GM18499 (cell line): ENCODE measurements around the gene MIB2.

Experiments
- ATAC-seq: cut with Tn5 transposase; IDR thresholded peaks from one replicate; pipeline ENCODE4 v1.9.1; 2021; ENCODE audit warnings: moderate number of reproducible peaks; ENCODE audit not compliant: insufficient read depth, unreplicated experiment

The MIB2 gene

DNA sequence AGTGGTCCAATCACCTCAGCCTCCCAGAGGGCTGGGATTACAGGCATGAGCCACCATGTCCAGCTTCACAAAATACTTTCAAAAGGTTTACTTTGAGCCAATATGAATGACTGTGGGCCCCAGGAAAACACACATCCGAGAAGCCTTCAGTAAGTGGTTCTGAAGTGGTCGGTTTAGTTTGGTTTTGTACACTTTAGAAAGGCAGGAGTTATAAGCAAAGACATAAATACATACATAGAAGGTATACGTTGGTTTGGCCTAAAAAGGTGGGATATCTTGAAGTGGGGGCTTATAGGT, 3.2 kb upstream of the MIB2 start:
- no peak for ATAC-seq

DNA sequence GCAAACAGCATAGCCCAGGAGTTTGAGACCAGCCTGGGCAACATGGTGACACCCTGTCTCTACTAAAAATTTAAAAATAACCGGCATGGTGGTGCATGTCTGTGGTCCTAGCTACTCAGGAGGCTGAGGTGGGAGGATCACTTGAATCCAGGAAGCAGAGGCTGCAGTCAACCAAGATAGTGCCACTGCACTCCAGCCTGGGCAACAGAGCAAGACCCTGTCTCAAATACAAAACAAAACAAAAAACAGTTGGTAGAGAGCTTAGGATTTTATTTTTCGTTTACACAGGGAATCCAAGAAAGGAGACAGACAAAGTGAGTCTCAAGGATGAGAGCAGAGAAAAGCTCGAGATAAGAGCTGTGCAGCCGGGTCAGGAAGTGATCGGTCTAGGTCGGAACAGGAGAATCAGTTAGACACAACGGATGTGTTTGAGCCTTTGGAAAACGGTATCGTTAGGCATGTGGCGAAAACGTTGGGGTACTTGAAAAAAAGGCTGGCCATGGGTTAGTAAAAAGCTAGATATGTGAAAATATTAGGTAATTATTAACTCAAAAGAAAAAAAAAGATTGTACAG, 1.7 kb upstream of the MIB2 start:
- ATAC-seq, result no peak

DNA sequence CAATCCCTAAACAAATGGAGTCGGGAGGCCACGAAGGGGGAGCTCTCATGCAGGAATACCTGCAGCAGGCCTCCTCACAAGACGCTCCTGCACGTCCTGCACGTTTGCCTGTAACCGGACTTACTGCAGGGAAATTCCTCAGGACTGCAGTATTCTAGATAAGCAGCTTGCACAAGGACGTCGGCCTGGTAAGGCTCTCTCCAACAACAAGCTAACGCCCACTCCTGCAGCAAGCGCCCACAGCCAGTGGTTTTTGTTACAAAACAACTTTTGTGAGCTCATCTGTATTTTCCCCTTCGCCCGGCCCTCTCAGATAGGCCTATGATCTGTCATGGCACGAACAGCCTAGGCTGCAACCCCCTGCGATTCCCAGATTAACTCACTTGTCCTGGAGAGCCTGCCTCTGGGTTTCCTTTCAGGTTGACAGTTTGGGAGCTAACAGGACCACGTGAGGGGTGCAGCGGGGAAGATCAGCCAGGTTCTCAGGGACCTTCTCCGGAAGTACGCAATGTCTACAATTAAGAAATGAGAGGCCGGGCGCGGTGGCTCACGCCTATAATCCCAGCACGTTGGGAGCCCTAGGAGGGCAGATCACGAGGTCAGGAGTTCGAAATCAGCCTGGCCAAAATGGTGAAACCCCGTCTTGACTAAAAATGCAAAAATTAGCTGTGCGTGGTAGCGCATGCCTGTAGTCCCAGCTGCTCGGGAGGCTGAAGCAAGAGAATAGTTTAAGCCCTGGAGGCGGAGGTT, 921 bp upstream of the MIB2 start:
- ATAC-seq, result peak; percentile 7

DNA sequence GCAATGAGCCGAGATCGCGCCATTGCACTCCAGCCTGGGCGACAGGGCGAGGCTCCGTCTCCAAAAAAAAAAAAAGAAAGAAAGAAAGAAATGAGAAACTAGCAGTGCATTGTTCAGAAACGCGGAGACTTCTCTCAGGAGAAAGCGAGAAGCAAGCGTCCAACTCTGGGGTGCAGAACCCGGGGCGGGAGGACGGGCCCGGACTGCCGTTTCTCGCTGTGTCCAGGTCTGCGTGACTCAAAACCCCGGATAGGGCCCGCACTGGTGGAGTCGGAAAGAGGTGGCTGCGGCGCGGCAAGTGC, 395 bp upstream of the MIB2 start:
- ATAC-seq, result no peak

DNA sequence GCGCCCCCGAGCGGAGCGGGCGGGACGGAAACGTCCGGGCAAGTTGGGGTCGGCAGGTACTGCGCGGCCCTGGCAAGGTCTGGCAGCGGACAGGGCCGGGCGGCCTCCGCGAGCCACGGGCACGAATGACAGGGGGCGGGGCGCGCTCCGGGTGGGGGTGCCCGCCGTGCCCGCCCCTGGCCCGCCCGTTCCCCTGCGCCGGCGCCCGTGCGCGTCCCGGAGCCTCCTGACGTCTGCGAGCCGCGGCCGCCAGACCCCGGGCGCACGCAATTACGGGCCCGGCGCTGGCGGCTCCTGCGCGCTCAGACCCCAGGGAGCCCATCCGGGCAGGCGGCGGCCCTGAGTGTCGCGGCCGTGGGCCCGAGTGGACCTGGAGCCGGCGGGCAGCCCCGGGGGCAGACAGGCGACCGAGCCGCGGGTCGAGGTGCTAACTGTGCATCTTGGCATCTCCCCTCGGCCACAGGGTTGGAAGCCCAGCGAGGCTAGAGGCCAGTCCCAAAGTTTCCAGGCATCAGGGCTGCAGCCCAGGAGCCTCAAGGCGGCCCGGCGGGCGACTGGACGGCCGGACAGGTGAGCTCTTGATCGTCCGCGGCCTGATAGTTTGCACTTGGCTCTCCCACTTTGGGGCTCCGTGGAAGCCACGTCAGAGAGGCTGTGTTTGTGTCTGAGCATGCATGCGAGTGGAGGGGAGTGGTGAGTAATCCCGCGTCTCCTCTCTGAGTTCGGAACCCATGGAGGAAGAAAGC, 918 bp downstream of the MIB2 start:
- no peak for ATAC-seq

DNA sequence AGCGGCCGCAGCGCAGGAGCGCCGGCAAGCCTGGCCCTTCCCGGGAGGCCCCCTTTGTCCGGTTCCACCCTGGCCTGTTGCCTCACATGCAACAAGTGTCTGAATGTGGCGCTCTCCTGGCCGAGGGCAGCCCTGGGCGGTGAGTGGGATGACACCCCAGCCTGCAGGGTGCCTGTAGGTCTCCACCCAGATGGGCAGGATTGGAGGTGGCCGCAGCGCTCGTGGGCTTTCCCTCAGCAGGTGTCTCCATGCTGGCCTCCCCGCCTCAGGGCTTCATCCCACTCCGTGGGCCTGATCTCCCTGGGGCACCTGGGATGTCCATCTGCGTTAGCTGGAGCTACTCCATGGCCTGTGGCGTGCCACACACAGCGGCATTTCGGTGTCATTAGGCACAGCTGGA, 1.5 kb downstream of the MIB2 start:
- ATAC-seq, result no peak

DNA sequence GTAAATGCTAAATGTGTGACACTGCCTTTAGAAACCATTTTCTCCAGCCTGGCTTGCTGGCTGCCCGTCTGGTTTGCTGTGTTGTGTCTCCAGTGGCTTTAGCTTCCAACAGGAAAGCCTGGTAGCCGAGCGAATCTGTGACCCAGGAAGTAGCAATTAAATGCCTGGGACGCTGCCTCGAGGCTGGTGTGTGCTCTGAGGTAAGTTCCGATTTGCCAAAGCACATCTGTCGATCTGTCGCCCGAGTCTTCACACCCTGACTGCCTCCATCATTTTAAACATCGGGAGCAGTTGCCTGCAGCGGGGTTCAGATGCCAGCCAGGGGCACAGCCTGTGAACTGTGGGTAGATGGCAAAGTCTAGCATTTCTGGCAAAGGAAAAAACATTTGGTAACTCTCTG, 2.2 kb downstream of the MIB2 start:
- no peak for ATAC-seq

DNA sequence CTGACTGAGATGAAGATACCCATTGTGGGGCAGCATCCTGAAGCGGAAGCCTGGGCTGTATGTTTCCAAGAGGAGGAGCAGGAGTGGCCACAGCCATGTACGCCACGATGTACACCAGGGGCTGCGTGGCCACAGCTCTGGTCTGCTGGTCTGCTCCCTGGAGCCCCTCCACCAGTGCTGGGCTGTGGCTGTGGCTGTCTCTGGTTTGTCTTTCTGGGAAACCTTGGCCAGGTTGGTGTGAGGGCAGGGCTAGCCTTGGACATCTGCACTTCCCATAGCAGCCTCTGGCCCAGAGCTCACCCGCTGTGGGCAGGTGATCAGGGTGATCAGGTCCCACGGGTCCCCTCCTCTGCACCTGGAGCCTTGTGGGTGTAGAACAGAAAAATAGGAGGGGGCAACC, 2.6 kb downstream of the MIB2 start:
- no peak for ATAC-seq

DNA sequence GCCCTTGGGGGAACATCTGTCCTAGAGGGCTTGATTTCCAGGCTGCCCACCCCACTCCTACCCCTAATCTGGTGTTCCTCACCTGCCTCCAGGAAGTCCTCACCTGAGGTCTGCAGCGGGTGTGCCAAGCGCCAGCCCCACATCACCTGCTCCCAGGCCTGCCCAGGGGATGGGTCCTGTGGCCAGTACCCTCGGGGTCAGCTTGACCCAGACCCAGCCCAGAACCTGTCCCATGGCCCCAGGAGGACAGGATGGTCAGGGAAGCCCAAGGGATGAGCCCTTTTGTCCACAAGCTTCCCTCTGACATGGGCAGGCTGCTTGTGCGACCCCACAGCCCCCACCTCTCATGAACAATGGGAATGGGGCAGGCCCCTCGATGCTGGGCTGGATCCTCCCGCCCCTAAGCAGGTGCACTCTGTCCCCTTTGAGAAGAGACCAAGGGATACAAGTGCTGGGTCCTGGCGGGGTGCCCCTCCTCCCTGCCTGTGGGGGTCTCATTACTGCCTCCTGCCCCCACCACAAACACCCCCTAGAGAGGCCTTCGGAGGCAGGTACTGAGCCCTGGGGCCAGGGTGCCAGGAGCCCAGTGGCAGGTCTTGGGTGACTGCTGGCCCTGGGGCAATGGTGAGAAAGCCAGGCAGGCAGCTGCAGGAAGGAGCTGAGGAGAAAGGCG, 3.2 kb downstream of the MIB2 start:
- ATAC-seq, result no peak

DNA sequence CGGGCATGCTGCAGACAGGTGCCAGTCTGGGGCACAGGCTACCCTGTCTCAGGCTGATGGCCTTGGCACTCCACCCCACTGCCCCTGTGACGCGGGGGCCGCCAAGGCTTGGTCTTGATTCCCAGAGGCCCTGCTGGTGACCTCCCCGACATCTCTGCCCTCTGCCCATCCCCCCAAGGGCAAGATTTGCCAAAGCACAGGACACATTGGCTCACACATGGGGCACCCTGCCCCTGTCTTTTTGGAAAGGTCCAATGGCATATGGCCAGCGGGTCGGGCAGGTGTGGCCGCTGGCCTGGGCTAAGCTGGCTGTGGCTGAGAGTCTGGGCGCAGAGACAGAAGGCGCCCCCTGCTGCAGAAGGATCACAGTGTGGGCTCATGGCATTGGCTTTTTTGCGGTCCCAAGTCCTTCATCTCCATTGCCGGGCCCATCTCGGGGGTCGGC, 4.6 kb downstream of the MIB2 start:
- no peak for ATAC-seq

DNA sequence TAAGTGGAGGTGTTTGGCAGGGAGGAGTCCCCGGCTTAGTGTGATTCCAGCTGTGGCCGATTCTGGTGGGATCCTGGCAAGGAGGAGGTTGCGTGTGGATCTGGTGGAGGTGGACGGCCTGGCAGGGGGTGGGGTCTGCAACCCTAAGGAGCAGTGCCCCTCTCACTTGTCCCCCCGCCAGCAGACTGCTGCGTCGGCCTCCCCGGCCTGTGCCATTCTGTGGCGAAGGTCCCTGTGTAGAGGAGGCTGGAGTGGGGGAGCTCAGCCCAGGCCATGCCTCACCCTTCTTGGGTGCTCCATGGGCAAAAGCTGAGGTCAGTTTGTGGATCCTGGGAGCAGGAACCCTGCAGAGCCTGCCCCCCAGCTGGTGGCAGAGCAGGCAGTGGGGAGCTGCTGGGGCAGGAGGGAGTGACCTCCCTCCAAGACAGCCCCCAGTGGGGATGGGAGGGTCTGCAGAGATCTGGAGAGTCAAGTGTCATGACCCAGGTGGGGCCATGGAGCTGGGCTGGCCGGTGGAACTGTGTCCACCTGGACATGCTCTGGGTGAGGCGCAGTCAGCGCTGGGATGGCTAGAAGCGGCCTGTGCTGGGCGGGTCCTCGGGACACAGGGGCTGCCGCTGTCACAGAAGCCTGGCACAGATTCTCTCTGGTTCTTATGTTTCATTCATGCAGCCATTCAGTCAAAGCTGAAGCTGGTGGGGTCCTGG, 5.3 kb downstream of the MIB2 start:
- no peak for ATAC-seq

DNA sequence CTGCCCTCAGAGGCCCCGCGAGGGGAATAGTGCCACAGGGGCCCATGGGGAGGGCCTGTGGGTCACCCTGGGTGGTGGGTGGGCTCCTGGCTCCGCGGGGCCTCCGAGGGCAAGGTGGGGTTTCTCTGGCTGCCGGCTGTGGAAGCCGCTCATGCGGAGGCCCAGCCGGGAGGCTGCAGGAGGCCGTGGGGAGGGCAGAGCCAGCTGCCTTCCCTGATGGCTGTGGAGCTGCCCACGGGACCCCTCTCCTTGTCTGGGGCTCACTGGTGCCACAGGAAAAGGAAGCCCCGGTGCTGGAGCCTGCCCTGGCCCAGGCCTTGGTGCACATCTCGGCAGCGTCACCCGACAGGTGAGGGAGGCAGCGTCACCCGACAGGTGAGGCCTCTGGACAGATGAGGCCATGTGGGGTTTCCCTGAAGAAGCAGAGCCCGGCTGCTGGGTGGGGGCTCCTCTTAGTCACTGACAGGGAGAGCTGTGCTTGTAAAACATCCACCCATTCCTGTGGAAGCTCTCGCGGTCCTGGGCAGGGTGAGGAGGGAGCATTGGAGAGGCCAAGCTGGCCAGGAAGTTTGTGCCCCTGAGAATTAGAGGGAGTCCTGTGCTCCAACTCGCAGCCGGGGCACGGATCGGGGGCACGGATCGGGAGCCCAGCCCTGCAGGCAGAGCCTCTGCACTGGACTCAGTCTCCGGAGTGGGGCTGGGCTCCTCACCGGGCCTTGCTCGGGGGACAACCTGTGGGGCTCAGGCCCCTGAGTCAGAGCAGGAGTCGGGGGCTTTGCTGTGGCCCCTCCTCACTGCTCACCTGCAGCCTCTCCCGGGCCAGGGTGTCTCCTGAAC, 6.1 kb downstream of the MIB2 start:
- ATAC-seq, result no peak

DNA sequence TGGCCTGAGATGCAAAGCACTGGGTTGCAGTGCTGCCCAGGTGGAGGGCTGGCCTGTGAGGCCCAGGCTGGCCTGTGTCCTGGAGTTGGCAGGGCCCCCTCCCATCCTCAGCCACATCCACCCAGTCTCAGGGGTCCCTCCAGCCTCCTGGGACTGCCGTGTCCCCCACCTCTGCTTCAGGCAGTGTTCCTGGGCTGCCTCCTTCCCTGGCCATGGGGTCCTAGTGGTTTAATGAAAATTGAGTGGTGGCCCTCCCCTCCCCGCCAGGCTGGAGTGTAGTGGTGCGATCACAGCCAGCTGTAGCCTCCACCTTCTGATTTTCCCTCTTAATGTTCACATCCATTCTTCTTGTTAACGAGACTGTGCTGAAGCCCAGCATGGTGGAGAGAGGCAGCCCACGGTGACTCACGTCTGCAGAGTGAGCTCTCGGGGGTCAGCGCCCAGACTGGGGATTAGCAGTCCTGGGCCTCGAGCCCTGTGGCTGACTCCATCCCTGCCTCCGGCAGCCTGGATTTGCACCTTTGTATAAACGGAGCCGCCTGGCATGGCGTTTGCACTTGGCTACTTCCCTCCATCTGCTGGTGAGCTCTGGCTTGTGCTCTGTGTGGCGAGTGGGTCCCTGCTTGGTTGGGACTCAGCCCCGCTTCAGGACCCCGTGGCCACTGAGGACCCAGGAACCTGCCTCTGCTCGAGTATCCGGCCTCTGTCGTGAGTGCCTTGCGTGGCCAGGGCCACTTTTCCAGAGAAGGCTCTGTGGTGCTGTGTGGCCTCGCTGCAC, 6.9 kb downstream of the MIB2 start:
- ATAC-seq, result no peak

DNA sequence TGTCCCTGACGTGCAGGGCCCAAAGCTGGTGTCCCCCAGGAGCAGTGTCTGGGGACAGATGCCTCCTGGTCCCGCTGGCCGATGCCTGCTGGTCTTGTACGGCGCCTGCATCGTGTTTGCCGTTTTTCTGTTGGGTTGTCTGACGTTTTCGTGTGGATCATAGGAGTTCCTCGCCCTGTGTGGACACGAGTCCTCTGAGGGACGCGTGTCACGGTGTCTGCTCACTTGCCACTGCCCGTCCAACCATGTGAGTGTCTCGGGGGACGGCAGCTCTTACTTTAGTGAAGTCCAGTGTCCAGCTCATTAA, 7.4 kb downstream of the MIB2 start:
- no peak for ATAC-seq

DNA sequence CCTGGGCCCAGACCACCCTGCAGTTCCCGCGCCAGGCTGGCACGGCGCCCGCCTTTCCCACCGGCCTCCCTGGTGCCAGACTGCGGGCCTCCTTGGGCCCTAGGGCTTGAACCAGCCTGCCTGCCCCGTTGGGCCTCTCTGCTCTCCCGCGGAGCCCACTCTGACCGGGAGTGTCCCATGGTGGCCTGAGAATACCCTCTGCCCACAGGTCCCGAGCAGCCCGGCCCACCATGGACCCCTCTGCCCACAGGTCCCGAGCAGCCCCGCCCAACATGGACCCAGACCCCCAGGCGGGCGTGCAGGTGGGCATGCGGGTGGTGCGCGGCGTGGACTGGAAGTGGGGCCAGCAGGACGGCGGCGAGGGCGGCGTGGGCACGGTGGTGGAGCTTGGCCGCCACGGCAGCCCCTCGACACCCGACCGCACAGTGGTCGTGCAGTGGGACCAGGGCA, 7.9 kb downstream of the MIB2 start:
- no peak for ATAC-seq

DNA sequence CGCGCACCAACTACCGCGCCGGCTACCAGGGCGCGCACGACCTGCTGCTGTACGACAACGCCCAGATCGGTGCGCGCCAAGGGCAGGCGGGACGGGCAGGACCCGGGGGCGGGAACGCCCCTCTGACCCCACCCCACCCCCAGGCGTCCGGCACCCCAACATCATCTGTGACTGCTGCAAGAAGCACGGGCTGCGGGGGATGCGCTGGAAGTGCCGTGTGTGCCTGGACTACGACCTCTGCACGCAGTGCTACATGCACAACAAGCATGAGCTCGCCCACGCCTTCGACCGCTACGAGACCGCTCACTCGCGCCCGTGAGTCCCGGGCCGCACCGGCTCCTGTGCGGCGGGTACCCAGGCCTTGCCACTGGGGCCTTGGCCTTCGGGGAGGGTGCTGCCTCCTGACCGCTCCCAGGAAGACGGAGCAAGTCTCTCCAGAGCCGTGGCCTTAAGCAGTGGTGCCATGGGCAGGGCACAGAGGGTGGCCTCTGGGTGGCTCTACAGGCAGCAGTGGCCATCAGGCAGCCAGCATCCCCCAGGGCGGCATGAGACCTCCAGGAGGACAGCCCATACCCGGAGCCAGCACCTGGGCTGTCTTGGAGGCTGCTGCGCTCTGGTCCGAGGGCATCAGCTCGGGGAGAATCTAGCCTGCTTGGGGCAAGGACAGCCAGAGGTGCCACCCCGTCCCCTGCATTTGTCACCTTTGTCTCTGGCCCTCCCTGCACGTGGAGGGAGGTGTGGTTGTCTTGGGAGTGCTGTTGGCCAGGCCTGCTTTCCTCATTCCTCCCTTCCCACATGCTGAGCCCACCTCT, 8.5 kb downstream of the MIB2 start:
- ATAC-seq, result no peak

DNA sequence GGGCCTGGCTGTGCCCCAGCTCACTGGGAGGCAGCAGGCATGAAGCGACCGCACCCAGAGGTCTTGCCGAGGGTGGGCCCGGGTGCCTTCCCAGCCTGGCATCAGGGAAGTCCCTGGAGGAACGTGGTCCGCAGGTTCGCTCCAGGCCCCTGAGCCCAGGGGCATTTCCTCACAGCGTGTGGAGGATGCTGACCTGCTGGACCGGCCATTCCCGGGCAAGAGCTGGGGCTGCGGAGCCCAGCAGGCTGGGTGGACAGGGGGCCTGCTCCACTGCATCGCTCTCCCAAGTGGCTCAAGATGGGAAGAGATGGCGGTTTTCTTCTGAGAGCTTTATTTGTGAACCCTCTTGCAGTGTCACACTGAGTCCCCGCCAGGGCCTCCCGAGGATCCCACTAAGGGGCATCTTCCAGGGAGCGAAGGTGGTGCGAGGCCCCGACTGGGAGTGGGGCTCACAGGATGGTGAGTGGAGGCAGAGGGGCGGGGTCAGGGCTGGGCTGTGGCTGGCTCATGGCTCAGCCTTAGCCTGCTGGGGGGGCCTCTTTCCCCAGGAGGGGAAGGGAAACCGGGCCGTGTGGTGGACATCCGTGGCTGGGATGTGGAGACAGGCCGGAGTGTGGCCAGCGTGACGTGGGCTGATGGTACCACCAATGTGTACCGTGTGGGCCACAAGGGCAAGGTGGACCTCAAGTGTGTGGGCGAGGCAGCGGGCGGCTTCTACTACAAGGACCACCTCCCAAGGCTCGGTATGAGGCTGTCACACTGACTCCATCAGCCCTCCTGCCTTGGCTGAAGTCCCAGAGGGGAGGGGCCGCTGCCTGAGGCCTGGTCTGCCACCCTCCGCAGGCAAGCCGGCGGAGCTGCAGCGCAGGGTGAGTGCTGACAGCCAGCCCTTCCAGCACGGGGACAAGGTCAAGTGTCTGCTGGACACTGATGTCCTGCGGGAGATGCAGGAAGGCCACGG, 9.4 kb downstream of the MIB2 start:
- no peak for ATAC-seq
